HPDE6-E6E7 (cell line): ENCODE data around the gene RGMB.

Experiments used
- DNase-seq: peaks from one replicate; pipeline ENCODE4 v3.0.0; 2011; ENCODE audit warnings: missing footprints; ENCODE audit errors: extremely low spot score

The RGMB gene

GRCh38 chr5:98785244-98785643 is 11.8 kb downstream of the RGMB start:
- no peak for DNase-seq

- no peak for DNase-seq
Observed at GRCh38 chr5:98786191-98786853, 12.9 kb downstream of the RGMB start.

GRCh38 chr5:98787131-98787719 is 13.8 kb downstream of the RGMB start:
- no peak for DNase-seq

- no peak for DNase-seq
Observed at GRCh38 chr5:98789029-98789428, 15.6 kb downstream of the RGMB start.

GRCh38 chr5:98791001-98791519 is 17.6 kb downstream of the RGMB start:
- DNase-seq: no peak

GRCh38 chr5:98791898-98792580 is 18.6 kb downstream of the RGMB start:
- DNase-seq: no peak

- DNase-seq: no peak
Observed at GRCh38 chr5:98793223-98793622, 19.8 kb downstream of the RGMB start.

- no peak for DNase-seq
Observed at GRCh38 chr5:98794001-98794400, 20.5 kb downstream of the RGMB start.

- no peak for DNase-seq
Observed at GRCh38 chr5:98794414-98795080, 21.1 kb downstream of the RGMB start.

- DNase-seq: no peak
Observed at GRCh38 chr5:98795243-98795642, 21.8 kb downstream of the RGMB start.

- DNase-seq: peak; percentile 45
Observed at GRCh38 chr5:98796197-98796972, 22.9 kb downstream of the RGMB start.

- no peak for DNase-seq
Observed at GRCh38 chr5:98798371-98798770, 24.9 kb downstream of the RGMB start.

- DNase-seq: no peak
Observed at GRCh38 chr5:98798847-98799246, 25.4 kb downstream of the RGMB start.

GRCh38 chr5:98804066-98804465 is 30.6 kb downstream of the RGMB start:
- DNase-seq: peak; percentile 32

GRCh38 chr5:98805070-98805469 is 31.6 kb downstream of the RGMB start:
- DNase-seq: no peak

- DNase-seq: no peak
Observed at GRCh38 chr5:98807806-98808205, 34.3 kb downstream of the RGMB start.

GRCh38 chr5:98810206-98810605 is 36.7 kb downstream of the RGMB start:
- DNase-seq: no peak

GRCh38 chr5:98813755-98814154 is 40.3 kb downstream of the RGMB start:
- no peak for DNase-seq

- no peak for DNase-seq
Observed at GRCh38 chr5:98816582-98817222, 43.2 kb downstream of the RGMB start.

GRCh38 chr5:98825582-98826375 is 52.3 kb downstream of the RGMB start:
- DNase-seq: no peak
